Spleen (tissue), 11 donors: Measurements from ENCODE around the gene MOB1A. TPM values are rescaled to one million over a fixed set of nuclear protein-coding genes. Genes with fewer than 3 reads are reported as not detected.

Experiments used
- DNase-seq: peaks from one replicate; pipeline ENCODE4 v3.0.0-alpha.2; 2020
- H3K27ac ChIP-seq, 8 donors: fragments of 200-600 bp; sonication (generic) in 7 of 8; 1 replicate in 4 of 8; 2 replicates in 4 of 8; pipeline versions ENCODE4 v1.5.0 to v1.8.0; 2016 to 2021; ENCODE audit warnings: inconsistent platforms in 4 of 8, mild to moderate bottlenecking in 4 of 8, moderate library complexity in 1 of 8
- H3K27me3 ChIP-seq, 7 donors: fragments of 200-600 bp; sonication (generic) in 6 of 7; replicated peaks in 1 of 7; 1 replicate in 4 of 7; 2 replicates in 3 of 7; pipeline versions ENCODE4 v1.5.0 to v1.8.0; 2016 to 2021; ENCODE audit warnings: inconsistent platforms in 3 of 7, mild to moderate bottlenecking in 1 of 7
- H3K36me3 ChIP-seq, 6 donors: fragments of 200-600 bp; sonication (generic) in 5 of 6; 1 replicate in 4 of 6; 2 replicates in 2 of 6; pipeline versions ENCODE4 v1.5.0 to v1.8.0; 2016 to 2021; ENCODE audit warnings: inconsistent platforms in 2 of 6
- H3K4me1 ChIP-seq, 6 donors: fragments of 200-600 bp; sonication (generic) in 5 of 6; 1 replicate in 3 of 6; 2 replicates in 3 of 6; pipeline versions ENCODE4 v1.5.0 to v1.8.0; 2016 to 2021; ENCODE audit warnings: inconsistent platforms in 3 of 6
- H3K4me3 ChIP-seq, 8 donors: fragments of 200-600 bp; sonication (generic) in 7 of 8; 1 replicate in 4 of 8; 2 replicates in 4 of 8; pipeline versions ENCODE4 v1.5.0 to v1.8.0; 2016 to 2021; ENCODE audit warnings: inconsistent platforms in 4 of 8, mild to moderate bottlenecking in 4 of 8, moderate library complexity in 2 of 8
- H3K9me3 ChIP-seq, 8 donors: fragments of 200-600 bp; sonication (generic) in 7 of 8; 1 replicate in 4 of 8; 2 replicates in 4 of 8; pipeline versions ENCODE4 v1.5.0 to v1.8.0; 2016 to 2021; ENCODE audit warnings: inconsistent platforms in 4 of 8
- CTCF ChIP-seq, 11 experiments: fragments of 200-600 bp in 7 of 11; fragments of 450-650 bp in 4 of 11; sonication (generic) in 4 of 11; IDR thresholded peaks in 8 of 11; conservative IDR thresholded peaks in 3 of 11; 1 replicate in 7 of 11; 2 replicates in 4 of 11; pipeline versions ENCODE4 v1.4.0 to v1.8.0; 2016 to 2021; ENCODE audit warnings: antibody characterized with exemption in 11 of 11, inconsistent platforms in 4 of 11, mild to moderate bottlenecking in 1 of 11
- POLR2A ChIP-seq, 3 donors: fragments of 450-650 bp; IDR thresholded peaks; one replicate each; pipeline ENCODE4 v1.5.1; 2017; ENCODE audit warnings: antibody characterized with exemption in 3 of 3, mild to moderate bottlenecking in 1 of 3
- POLR2AphosphoS5 ChIP-seq, 3 donors: sonication (generic); formaldehyde crosslinking; IDR thresholded peaks; one replicate each; pipeline ENCODE4 v1.5.1; 2017; ENCODE audit warnings: antibody characterized with exemption in 3 of 3
- WGBS, 5 donors: extraction: QIAGEN DNeasy Blood & Tissue Kit in 3 of 5; methylation state at CpG; one replicate each; pipeline versions ENCODE4 v1.1.5 to v1.1.7; 2013 to 2018; 5-methylcytosine and 5-hydroxymethylcytosine counted together
- intact Hi-C: fragments of 100-400 bp; cut with DNase I; formaldehyde crosslinking; loops from one replicate; pipeline ENCODE4 v1.15.0; 2023; ENCODE audit warnings: low total_unique reads
- polyA plus RNA-seq, 3 donors: library from polyadenylated mRNA; stranded (reverse); fragments of 200-250 nt; gene quantifications; one replicate each; pipeline ENCODE4 v1.2.1, GENCODE V29; 2013
- total RNA-seq, 7 donors: library from RNA; depleted of rRNA in 3 of 7; stranded (reverse); fragments of >200 nt in 3 of 7; fragmentation: NEBNext Ultra II Directional in 4 of 7; extraction: Animal tissue kit (Norgen Biotek cat#: 25700) in 4 of 7; gene quantifications; one replicate each; pipeline versions ENCODE4 v1.1.0 to v1.2.1, GENCODE V29; 2016 to 2021
- donor health status: healthy with polysubstance abuse.
- donor health status: DM: no; HTN: no; CAD: no; lungs with moderate emphysema.
- donor health status: DM: no; HTN: no; CAD: no.
- donor health status: Bipolar disorder and iron deficiency.
- donor health status: healthy.
- donor health status: DM: no; HTN: no; CAD: no.
- donor health status: DM: yes; HTN: yes; CAD: no.

Gene MOB1A
- total and polyA plus RNA-seq, 10 donors, result 55.0 to 198 (median 158) TPM

- H3K4me3 ChIP-seq, result no peak overlapping the region
- H3K27ac ChIP-seq, result no peak overlapping the region
- DNase-seq, result no peak
- H3K9me3 ChIP-seq, result no peaks in the 10 kb centered on the region
- H3K27me3 ChIP-seq, result no peaks in the 10 kb centered on the region
- 92 to 97% (median 95%) methylated on average over 7 of the region's 7 CpGs for WGBS, 5 donors
- H3K36me3 ChIP-seq, result peaks cover 0 to 67% (median 34%) of the 10 kb centered on the region in 6 donors
- intact Hi-C loops, result no loop called here
- H3K4me1 ChIP-seq, result no peaks in the 10 kb centered on the region
- TF ChIP-seq POLR2A (IDR thresholded peaks at IDR 0.05) (no peak), CTCF (IDR thresholded peaks at IDR 0.05 in 8 of 11, conservative IDR thresholded peaks at IDR 0.05 in 3 of 11) (peak in 2 of 11 experiments; percentile 13 to 31)
These were observed 73.8 kb downstream of the MOB1A start for GRCh38 chr2:74104839-74105238.

GRCh38 chr2:74103763-74104162 is 74.9 kb downstream of the MOB1A start:
- no peak overlapping the region for H3K27ac ChIP-seq
- H3K36me3 ChIP-seq, result peaks cover 0 to 75% (median 44%) of the 10 kb centered on the region in 6 donors
- TF ChIP-seq POLR2A (IDR thresholded peaks at IDR 0.05) (no peak), POLR2AphosphoS5 (IDR thresholded peaks at IDR 0.05) (no peak), CTCF (IDR thresholded peaks at IDR 0.05 in 8 of 11, conservative IDR thresholded peaks at IDR 0.05 in 3 of 11) (no peak)
- H3K4me3 ChIP-seq, result no peak overlapping the region
- WGBS, 5 donors, result 86 to 92% (median 91%) methylated on average over 6 of the region's 6 CpGs
- no peaks in the 10 kb centered on the region for H3K9me3 ChIP-seq
- DNase-seq, result no peak
- H3K4me1 ChIP-seq, result no peaks in the 10 kb centered on the region
- intact Hi-C loops, result no loop called here
- no peaks in the 10 kb centered on the region for H3K27me3 ChIP-seq

Other genes with a start within 250 kb of the MOB1A start
- gene TET3, start 194.0 kb downstream of the MOB1A start, total RNA-seq, result 10 to 100 TPM; 18.9 to 27.6 (median 24.0) TPM
- 1 to 10 TPM; 1.6 to 3.9 (median 1.7) TPM for gene TET3, start 194.0 kb downstream of the MOB1A start, polyA plus RNA-seq
- 10 to 100 TPM; 12.6 to 39.8 (median 18.8) TPM for gene BOLA3, start 31.0 kb downstream of the MOB1A start, total RNA-seq
- 10 to 100 TPM; 33.6 to 41.4 (median 39.3) TPM for gene BOLA3, start 31.0 kb downstream of the MOB1A start, polyA plus RNA-seq
- 10 to 100 TPM; 32.5 to 71.1 (median 45.1) TPM for gene MTHFD2, start 19.7 kb upstream of the MOB1A start, total RNA-seq
- gene MTHFD2, start 19.7 kb upstream of the MOB1A start, polyA plus RNA-seq, result 10 to 100 TPM; 17.8 to 35.8 (median 26.8) TPM
- 1 to 10 TPM; 2.1 to 9.7 (median 3.9) TPM for gene SLC4A5, start 164.5 kb upstream of the MOB1A start, total RNA-seq
- gene SLC4A5, start 164.5 kb upstream of the MOB1A start, polyA plus RNA-seq, result 1 to 10 TPM in 1 of 3 donors, under 1 TPM in 2; 0.45 to 1.1 (median 0.62) TPM
- gene DCTN1, start 201.4 kb upstream of the MOB1A start, total RNA-seq, result 100 to 1,000 TPM in 4 of 7 donors, 10 to 100 TPM in 3; 81.8 to 113 (median 100) TPM
- 10 to 100 TPM; 47.8 to 77.2 (median 53.7) TPM for gene DCTN1, start 201.4 kb upstream of the MOB1A start, polyA plus RNA-seq
- gene C2orf81, start 242.7 kb upstream of the MOB1A start, total RNA-seq, result 1 to 10 TPM; 1.7 to 4.0 (median 2.8) TPM
- 1 to 10 TPM; 3.2 to 5.7 (median 5.1) TPM for gene C2orf81, start 242.7 kb upstream of the MOB1A start, polyA plus RNA-seq
- gene WDR54, start 242.9 kb upstream of the MOB1A start, total RNA-seq, result 10 to 100 TPM; 15.1 to 24.3 (median 17.9) TPM
- 10 to 100 TPM; 23.7 to 26.0 (median 24.4) TPM for gene WDR54, start 242.9 kb upstream of the MOB1A start, polyA plus RNA-seq